ENCODE results near the gene TRMU.

TRMU gene

GRCh38 chr22:46369716-46370583 is 34.4 kb downstream of the TRMU start:
- no peak for DNase-seq (ENCODE audit: low read depth)

DNA sequence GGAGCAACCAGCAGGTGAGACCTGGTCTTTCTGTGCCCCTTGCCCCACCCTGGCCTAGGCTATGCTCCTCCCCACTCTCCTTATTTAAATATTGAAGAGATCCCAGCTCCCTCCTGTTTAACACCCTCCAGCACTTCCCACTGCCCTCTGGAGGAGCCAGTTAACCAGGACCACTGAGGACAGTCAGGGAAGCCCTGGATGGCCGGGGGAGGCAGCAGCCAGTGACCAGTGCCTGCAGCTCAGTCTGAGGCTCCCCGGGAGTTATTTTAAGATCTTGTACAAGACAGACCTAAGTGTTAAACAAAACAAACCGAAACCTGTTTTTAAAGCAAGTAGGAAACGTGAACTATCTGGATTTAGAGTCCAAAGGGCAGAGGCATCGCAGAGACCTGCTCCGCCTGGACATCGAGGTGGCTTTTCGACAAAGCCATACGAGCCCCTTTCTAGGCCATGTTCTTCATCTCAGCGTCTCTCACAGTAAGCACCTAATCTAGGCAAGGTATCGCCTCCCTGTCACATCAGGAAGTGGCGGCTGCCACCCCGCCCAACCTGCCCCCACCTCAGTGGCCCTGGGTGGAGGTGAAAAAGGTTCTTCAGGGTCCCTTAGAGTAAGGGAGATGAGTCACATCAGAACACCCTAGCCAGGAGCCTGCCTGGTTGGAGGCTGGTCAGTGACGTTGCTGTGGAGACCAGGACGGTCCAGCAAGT is 35.2 kb downstream of the TRMU start:
- no peak for DNase-seq (ENCODE audit: low read depth)

DNA sequence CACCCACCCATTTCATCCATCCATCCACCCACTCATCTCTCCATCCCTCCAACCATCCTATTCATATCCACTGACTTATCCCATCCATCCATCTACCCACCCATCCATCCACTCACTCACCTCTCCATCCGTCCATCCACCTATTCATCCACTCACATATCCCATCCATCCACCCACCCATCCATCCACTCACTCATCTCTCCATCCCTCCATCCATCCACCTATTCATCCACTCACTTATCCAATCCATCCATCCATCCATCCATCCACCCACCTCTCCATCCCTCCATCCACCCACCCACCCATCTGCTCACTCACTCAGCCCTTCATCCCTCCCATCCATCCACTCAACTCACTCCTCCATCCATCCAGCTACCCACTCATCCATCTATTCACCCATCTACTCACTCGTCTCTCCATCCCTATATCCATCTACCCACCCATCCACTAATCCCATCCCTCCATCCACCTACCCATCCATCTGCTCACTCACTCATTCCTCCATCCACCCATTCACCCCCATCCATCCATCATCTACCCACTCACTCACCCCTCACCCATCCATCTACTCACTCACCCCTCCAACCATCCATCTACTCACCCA is 36.2 kb downstream of the TRMU start:
- no peak for DNase-seq (ENCODE audit: low read depth)

DNA sequence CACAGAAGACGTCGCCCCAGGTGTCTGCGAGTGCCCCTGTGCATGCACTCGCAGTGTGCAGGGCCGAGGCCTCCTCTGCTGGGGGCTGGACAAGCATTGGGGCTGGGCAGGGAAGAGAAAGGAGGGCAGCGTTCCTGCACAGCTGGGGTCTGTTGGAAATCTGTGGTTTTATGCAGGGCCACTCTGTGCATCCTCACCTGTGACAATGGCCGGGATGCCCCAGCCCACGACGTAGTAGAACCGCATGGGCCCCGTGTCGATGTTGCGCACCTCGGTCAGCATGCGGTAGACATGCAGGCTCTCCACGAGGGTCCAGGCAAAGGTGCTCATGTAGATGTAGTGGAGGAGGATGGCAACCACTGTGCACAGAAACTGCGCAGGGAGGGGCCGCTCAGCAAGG is 37.2 kb downstream of the TRMU start:
- DNase-seq (ENCODE audit: low read depth): no peak

GRCh38 chr22:46373159-46373558 is 37.6 kb downstream of the TRMU start:
- DNase-seq (ENCODE audit: low read depth): no peak

DNA sequence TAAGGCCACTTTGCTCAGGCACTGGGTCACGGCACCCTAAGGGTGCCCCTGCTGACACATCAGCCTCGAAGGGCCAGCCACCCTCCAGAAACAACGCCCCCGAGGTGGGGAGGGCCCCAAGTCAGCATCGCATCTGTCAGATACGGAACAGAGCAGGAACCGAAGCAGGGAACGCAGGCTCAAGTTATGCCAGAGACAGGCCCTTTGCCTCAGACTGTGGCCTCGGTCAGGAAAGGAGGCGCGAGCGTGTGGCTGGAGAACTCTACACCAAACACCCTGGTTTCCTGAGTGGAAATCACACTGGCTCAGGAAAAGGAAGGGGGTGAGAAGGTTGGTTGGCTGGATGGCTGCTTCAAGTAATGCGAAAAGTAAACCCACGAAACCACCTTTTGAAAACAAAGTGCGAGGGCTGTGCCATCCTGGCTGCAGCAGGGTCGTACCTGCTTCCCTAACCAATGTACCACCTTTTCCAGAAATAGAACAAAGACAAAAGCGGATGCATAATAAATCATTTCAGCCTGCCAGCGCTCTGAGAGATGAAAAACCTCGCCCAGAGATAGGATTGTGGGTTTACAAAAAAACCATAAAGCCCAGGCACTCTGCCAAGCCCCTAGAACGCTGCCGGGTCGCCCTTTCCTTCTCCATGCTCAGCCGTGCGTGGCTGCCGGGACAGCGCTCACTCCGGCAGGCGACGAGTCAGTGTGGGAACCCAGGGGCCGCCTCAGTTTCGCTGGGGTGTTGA is 38.6 kb downstream of the TRMU start:
- DNase-seq (ENCODE audit: low read depth): no peak

- DNase-seq (ENCODE audit: low read depth): no peak
Observed at GRCh38 chr22:46374663-46375474, 39.4 kb downstream of the TRMU start.

- no peak for DNase-seq (ENCODE audit: low read depth)
Observed at GRCh38 chr22:46376111-46376510, 40.6 kb downstream of the TRMU start.

GRCh38 chr22:46376908-46377524 is 41.5 kb downstream of the TRMU start:
- no peak for DNase-seq (ENCODE audit: low read depth)

- no peak for DNase-seq (ENCODE audit: low read depth)
Observed at GRCh38 chr22:46377525-46378425, 42.3 kb downstream of the TRMU start.

- DNase-seq (ENCODE audit: low read depth): no peak
Observed at GRCh38 chr22:46378426-46379065, 43.0 kb downstream of the TRMU start.

- no peak for DNase-seq (ENCODE audit: low read depth)
Observed at GRCh38 chr22:46379066-46379930, 43.8 kb downstream of the TRMU start.

DNA sequence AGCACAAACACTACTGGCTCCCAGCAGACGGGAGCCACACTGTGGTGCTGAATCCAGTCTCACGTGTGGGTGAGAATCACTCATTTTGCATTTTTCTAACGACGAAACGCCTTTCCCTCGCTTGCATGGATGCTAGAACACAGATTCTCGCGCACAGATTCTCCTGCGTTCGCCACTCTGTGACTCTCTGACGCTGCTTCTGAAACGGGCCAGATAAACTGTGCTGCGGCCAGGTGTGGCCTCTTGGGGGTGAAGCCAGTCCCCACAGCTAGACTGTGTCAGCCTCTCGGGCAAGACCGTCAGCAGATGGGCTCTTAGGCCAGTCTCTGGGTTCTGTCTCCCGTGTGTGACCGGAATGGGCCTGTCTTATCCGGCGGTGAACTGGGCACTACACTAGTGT is 44.6 kb downstream of the TRMU start:
- DNase-seq (ENCODE audit: low read depth): no peak

DNA sequence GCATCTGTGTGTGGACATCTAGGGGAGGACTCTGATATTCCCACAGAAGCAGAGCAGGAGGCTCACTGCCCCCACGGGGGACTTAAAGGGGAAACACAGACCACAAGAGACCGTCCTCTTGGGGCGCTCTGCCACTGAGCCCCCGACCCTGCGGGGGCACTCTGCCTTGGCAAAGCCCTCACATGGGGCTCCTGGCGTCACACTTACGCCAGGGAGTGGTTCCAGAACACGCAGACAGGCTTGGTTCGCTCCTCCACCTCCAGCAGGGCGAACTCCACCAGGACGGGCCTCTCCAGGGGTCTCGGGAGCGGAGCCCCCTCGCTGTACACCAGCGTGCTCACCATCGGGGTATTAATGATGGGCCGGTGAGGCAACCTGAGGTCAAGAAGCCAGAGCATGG is 45.1 kb downstream of the TRMU start:
- no peak for DNase-seq (ENCODE audit: low read depth)

DNA sequence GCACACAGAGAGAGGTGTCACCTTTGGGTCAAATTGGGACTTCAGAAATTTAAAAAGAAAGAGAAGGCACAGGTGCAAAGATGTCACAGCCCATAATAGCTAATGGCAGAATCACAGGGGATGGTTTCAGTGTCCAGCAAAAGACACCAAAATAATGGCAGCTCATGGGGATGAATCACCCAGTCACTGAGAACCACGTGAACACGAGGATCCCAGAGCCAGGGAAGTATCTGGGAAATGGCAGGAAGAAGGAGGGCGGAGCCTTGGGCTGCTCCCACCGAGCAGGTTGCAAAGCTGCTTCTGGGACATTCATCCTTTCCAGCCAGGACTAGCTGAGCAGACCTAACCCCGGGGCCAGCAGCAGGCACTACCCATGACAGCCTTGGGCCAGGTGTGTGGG is 45.6 kb downstream of the TRMU start:
- no peak for DNase-seq (ENCODE audit: low read depth)

DNA sequence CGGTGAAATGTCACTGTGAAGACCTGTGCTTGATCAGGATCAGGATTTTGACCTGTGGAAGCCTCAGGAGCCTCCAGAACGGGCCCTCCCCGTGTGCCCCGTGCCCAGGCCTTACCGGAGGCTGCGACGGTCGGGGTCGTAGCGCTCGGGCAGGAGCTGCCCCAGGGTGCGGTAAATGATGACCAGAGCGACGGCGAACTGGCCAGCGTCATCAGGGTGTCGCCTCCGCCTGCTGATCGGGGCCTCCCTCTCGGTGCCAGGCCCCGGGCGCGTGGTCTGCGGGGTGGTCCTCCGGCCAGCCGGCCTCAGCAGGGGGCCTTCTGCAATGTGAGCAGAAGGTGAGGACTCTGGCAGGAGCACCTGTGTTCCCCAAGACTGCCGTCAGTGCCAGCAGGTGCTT is 46.2 kb downstream of the TRMU start:
- DNase-seq (ENCODE audit: low read depth): no peak

- DNase-seq (ENCODE audit: low read depth): no peak
Observed at GRCh38 chr22:46382524-46382923, 47.0 kb downstream of the TRMU start.

DNA sequence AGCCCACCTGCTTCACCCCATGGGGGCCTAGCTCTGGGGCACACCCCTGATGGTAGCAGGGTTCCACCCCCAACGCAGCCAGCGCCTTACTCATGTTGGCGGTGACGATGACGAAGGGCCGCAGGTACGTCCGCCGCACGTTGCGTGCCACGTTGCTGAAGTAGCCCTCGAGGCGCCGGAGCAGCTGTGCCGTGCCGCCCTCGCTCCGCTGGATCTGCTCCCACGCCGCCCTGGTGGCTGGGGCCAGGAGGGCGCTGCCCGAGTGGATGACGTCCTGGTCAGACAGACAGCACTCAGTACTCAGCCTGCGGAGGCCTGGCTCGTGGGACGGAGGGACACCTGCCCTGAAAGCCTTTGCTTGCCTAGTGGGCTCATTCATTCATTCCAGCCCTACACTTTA is 50.8 kb downstream of the TRMU start:
- no peak for DNase-seq (ENCODE audit: low read depth)

All from T follicular helper cell (primary cell).